ENCODE data around the gene ZFAND3. TPM values are rescaled to one million over a fixed set of nuclear protein-coding genes. Genes with fewer than 3 reads are reported as not detected.

The ZFAND3 gene
- total and polyA plus RNA-seq, 2 of the 4 experiments (the other 2 are of a cell fraction), result 10.9 to 26.7 TPM

- ATAC-seq (ENCODE audit: low read depth), result peak; percentile 74
- no TSS peak for BruUV-seq (replicated peaks)
These were observed 171.4 kb downstream of the ZFAND3 start for GRCh38 chr6:37990762-37991525.

More at GRCh38 chr6:37990762-37991525, 171.4 kb downstream of the ZFAND3 start:
- Histone ChIP-seq H2AK9ac (replicated peaks; ENCODE audit: low read depth, low read length, poor library complexity) (no peak overlapping the region), H3K18ac (ENCODE audit: low read depth, low read length) (no peak overlapping the region), H3K14ac (replicated peaks; ENCODE audit: low read depth, low read length) (peak overlapping the region; percentile 54; the same call in 1 of the 2 replicates), H2BK120ac (ENCODE audit: low read depth, low read length) (no peak overlapping the region), H3K27me3 (ENCODE audit: control insufficient read depth, insufficient read depth, low read length) (no peaks in the 10 kb centered on the region), H4K20me1 (ENCODE audit: insufficient read depth, low read length) (peaks cover 75% of the 10 kb centered on the region), H2BK20ac (ENCODE audit: low read depth, low read length) (peak overlapping the region; percentile 11; the same call in 1 of the 2 replicates), H3K4me1 (ENCODE audit: control insufficient read depth, insufficient read depth, low read length) (peaks cover 19% of the 10 kb centered on the region), H3K9me1 (ENCODE audit: insufficient read depth, low read length) (peaks cover 16% of the 10 kb centered on the region), H4K91ac (ENCODE audit: insufficient read depth, low read depth, low read length) (no peak overlapping the region), H2AFZ (replicated peaks; ENCODE audit: low read length, poor library complexity) (no peak overlapping the region), H2BK15ac (ENCODE audit: low read depth, low read length) (no peak overlapping the region; the same call in 2 of the 3 replicates), H3K4me3 (ENCODE audit: insufficient read depth, low read depth, low read length) (no peak overlapping the region), H3K56ac (ENCODE audit: extremely low read depth, insufficient read depth, low read length) (no peak overlapping the region), H3K36me3 (ENCODE audit: control insufficient read depth, insufficient read depth, low read length) (no peaks in the 10 kb centered on the region), H3K9ac (ENCODE audit: low read depth, low read length) (no peak overlapping the region), H3K4me2 (ENCODE audit: low read depth, low read length) (peak overlapping the region; percentile 63; the same call in 1 of the 2 replicates), H4K8ac (ENCODE audit: low read depth in 2 of 2, low read length in 2 of 2) (no peak overlapping the region), H2AK5ac (ENCODE audit: low read depth, low read length) (peak overlapping the region; percentile 65), H2BK5ac (ENCODE audit: low read depth, low read length, poor library complexity, severe bottlenecking) (peak overlapping the region; percentile 60), H3K23ac (ENCODE audit: low read depth, low read length) (no peak overlapping the region), H3K9me3 (ENCODE audit: control insufficient read depth, insufficient read depth, low read length) (no peaks in the 10 kb centered on the region), H3K79me1 (ENCODE audit: low read depth in 1 of 2, low read length in 2 of 2) (peaks cover 38 to 75% of the 10 kb centered on the region in 2 experiments), H3K27ac (ENCODE audit: insufficient read depth, low read length) (no peak overlapping the region), H3K4ac (ENCODE audit: low read depth, low read length) (peak overlapping the region; percentile 14; the same call in 1 of the 2 replicates), H4K5ac (ENCODE audit: low read depth, low read length) (no peak overlapping the region)
- ChIA-PET POLR2A (ENCODE audit: unreplicated experiment) (no interaction called here), CTCF (interaction anchor here (1.0 to 1.4 kb wide), 2 partner anchors 13 to 286 kb away, joined by 3 read pairs; no protein-coding TSS in a partner anchor)
- in situ Hi-C loops (cut with MboI; ENCODE audit: low sequenced_read_pairs), result no loop called here
- no CpG with 5 or more reads among the region's 6 CpGs for WGBS, 2 experiments (ENCODE audit: extremely low coverage in 2 of 2, insufficient read length in 1 of 2)
- DNase-seq, result peak; percentile 88
- intact Hi-C loops (cut with micrococcal nuclease), result no loop called here
- no peak for TF ChIP-seq MAZ (IDR thresholded peaks at IDR 0.05; ENCODE audit: borderline replicate concordance, low read depth, low read length)
- TF ChIP-seq FOS (IDR thresholded peaks at IDR 0.05; ENCODE audit: low read depth, low read length), result 0 out of 2 replicates have a peak, but pooled peaks have one; percentile 7
- TF ChIP-seq SMC3 (IDR thresholded peaks at IDR 0.05; ENCODE audit: low read depth, low read length), result no peak
- peak; percentile 91 for TF ChIP-seq USF2 (IDR thresholded peaks at IDR 0.05; ENCODE audit: low read depth, low read length)
- peak; percentile 76 for TF ChIP-seq BHLHE40 (IDR thresholded peaks at IDR 0.05; ENCODE audit: low read depth, low read length)
- TF ChIP-seq CEBPB (IDR thresholded peaks at IDR 0.05; ENCODE audit: low read depth, low read length), result no peak
- dilution Hi-C loops (cut with HindIII; ENCODE audit: low sequenced_read_pairs, unreplicated experiment), result no loop called here

Data from IMR-90 (cell line).